Transverse colon (tissue), 4 donors: ENCODE data around the gene PTPRD. TPM values are rescaled to one million over a fixed set of nuclear protein-coding genes. Genes with fewer than 3 reads are reported as not detected.

Experiments
- DNase-seq: peaks from one replicate; pipeline ENCODE4 v3.0.0-alpha.2; 2019
- H3K27ac ChIP-seq, 4 donors: fragments of 200-600 bp; sonication (generic); 2 replicates each; pipeline ENCODE4 v1.5.1; 2016 to 2018; ENCODE audit warnings: inconsistent platforms in 4 of 4
- H3K27me3 ChIP-seq: fragments of 200-600 bp; sonication (generic); 2 replicates; pipeline ENCODE4 v1.5.1; 2017; ENCODE audit warnings: inconsistent platforms
- H3K36me3 ChIP-seq, 4 donors: fragments of 200-600 bp; sonication (generic); 2 replicates each; pipeline ENCODE4 v1.5.1; 2017 to 2019; ENCODE audit warnings: inconsistent platforms in 4 of 4
- H3K4me1 ChIP-seq, 4 donors: fragments of 200-600 bp; sonication (generic); 2 replicates each; pipeline ENCODE4 v1.5.1; 2017 to 2020; ENCODE audit warnings: inconsistent platforms in 4 of 4
- H3K4me3 ChIP-seq, 4 donors: fragments of 200-600 bp; sonication (generic); 1 replicate in 1 of 4; 2 replicates in 3 of 4; pipeline versions ENCODE4 v1.5.1 to v1.6.1; 2017 to 2019; ENCODE audit warnings: inconsistent platforms in 4 of 4
- H3K9me3 ChIP-seq, 2 donors: fragments of 200-600 bp; sonication (generic); 2 replicates each; pipeline ENCODE4 v1.5.1; 2017 to 2019; ENCODE audit warnings: inconsistent platforms in 2 of 2
- EP300 ChIP-seq: sonication (generic); formaldehyde crosslinking; IDR thresholded peaks from one replicate; pipeline ENCODE4 v1.6.1; 2017; ENCODE audit warnings: antibody characterized with exemption, low read depth
- POLR2A ChIP-seq: fragments of 450-650 bp; IDR thresholded peaks from one replicate; pipeline ENCODE4 v1.6.1; 2016; ENCODE audit warnings: antibody characterized with exemption, mild to moderate bottlenecking, moderate library complexity
- POLR2AphosphoS5 ChIP-seq, 3 donors: sonication (generic); formaldehyde crosslinking; IDR thresholded peaks; one replicate each; pipeline ENCODE4 v1.6.1; 2016; ENCODE audit warnings: antibody characterized with exemption in 3 of 3
- WGBS, 2 donors: methylation state at CpG; one replicate each; pipeline ENCODE4 v1.1.5; 2018; ENCODE audit warnings: low coverage in 1 of 2; 5-methylcytosine and 5-hydroxymethylcytosine counted together
- in situ Hi-C, 4 donors: fragments of 200-750 bp; cut with MboI; loops; one replicate each; pipeline versions ENCODE4 v1.15.0 to v1.15.1; 2017; ENCODE audit warnings: low sequenced_read_pairs in 3 of 4, low pct_ligation_motif_present in 1 of 4, low pct_unique_long_range_greater_than_20kb in 1 of 4
- intact Hi-C: fragments of 100-400 bp; cut with DNase I; formaldehyde crosslinking; loops from one replicate; pipeline ENCODE4 v1.15.1; 2023; ENCODE audit warnings: low total_unique reads
- total RNA-seq, 4 donors: library from RNA; depleted of rRNA; stranded (reverse); fragments of >200 nt; gene quantifications; one replicate each; pipeline ENCODE4 v1.1.0, GENCODE V29; 2016
- TF ChIP-seq, protein P1 (sequence below), 5 experiments: fragments of 200-600 bp in 3 of 5; fragments of 450-650 bp in 2 of 5; sonication (generic) in 3 of 5; IDR thresholded peaks; 1 replicate in 2 of 5; 2 replicates in 3 of 5; pipeline ENCODE4 v1.5.1; 2016 to 2017; ENCODE audit warnings: antibody characterized with exemption in 5 of 5, inconsistent platforms in 3 of 5, mild to moderate bottlenecking in 2 of 5, moderate library complexity in 1 of 5

Gene PTPRD
- total RNA-seq, 4 donors from 2014 or later: 43.0 to 115 (median 79.1) TPM

DNA sequence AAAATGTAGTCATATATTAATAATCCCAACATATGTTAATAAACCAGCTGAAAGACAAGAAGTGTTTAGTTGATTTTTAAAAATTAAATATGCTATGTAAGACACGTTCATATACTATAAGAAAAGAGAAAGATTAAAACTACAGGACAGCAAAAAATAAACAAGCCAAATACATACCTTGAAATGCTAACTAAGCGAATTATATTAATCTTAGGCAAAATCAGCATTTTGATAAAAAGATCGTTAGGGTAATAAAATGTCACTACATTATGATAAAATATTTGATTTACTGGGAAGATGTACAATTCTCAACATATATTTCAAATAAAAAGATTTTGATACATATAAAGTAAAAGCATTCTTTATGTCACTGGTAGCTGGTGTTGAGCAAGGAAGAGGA lies 938.3 kb downstream of the PTPRD start:
- no peak for DNase-seq
- Histone ChIP-seq H3K4me3 (no peak overlapping the region), H3K9me3 (no peaks in the 10 kb centered on the region), H3K27ac (no peak overlapping the region), H3K27me3 (no peaks in the 10 kb centered on the region), H3K36me3 (no peaks in the 10 kb centered on the region), H3K4me1 (no peaks in the 10 kb centered on the region)
- TF ChIP-seq POLR2A: no peak
- TF ChIP-seq, protein P1, sequence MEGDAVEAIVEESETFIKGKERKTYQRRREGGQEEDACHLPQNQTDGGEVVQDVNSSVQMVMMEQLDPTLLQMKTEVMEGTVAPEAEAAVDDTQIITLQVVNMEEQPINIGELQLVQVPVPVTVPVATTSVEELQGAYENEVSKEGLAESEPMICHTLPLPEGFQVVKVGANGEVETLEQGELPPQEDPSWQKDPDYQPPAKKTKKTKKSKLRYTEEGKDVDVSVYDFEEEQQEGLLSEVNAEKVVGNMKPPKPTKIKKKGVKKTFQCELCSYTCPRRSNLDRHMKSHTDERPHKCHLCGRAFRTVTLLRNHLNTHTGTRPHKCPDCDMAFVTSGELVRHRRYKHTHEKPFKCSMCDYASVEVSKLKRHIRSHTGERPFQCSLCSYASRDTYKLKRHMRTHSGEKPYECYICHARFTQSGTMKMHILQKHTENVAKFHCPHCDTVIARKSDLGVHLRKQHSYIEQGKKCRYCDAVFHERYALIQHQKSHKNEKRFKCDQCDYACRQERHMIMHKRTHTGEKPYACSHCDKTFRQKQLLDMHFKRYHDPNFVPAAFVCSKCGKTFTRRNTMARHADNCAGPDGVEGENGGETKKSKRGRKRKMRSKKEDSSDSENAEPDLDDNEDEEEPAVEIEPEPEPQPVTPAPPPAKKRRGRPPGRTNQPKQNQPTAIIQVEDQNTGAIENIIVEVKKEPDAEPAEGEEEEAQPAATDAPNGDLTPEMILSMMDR (IDR thresholded peaks at IDR 0.05): no peak
- TF ChIP-seq EP300: no peak
- no peak for TF ChIP-seq POLR2AphosphoS5 (IDR thresholded peaks at IDR 0.05)
- in situ Hi-C loops (no loop called here), intact Hi-C loops (no loop called here)
- 71 to 81% methylated on average over 3 of the region's 3 CpGs for WGBS, 2 donors

DNA sequence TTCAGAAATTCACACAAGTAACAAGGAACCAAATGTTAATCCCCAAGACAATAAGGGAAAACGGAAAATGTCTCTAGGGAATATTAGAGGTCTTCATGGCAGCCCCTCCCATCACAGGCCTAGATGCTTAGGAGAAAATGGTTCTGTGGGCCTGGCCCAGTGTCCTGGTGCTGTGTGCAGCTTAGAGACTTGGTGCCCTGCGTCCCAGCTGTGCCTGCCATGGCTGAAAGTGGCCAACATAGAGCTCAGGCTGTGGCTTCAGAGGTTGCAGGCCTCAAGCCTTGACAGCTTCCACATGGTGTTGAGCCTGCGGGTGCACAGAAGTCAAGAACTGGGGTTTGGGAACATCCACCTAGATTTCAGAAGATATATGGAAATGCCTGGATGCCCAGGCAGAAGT lies 942.3 kb downstream of the PTPRD start:
- Histone ChIP-seq H3K36me3 (no peaks in the 10 kb centered on the region), H3K27me3 (no peaks in the 10 kb centered on the region), H3K4me1 (no peaks in the 10 kb centered on the region), H3K27ac (no peak overlapping the region), H3K9me3 (no peaks in the 10 kb centered on the region), H3K4me3 (no peak overlapping the region)
- intact Hi-C loops: no loop called here
- TF ChIP-seq POLR2A (no peak), POLR2AphosphoS5 (IDR thresholded peaks at IDR 0.05) (no peak), EP300 (no peak)
- TF ChIP-seq, protein P1 (IDR thresholded peaks at IDR 0.05): no peak
- no peak for DNase-seq
- in situ Hi-C loops: no loop called here
- 75% methylated on average over 1 to 3 of the region's 3 CpGs for WGBS, 2 donors

DNA sequence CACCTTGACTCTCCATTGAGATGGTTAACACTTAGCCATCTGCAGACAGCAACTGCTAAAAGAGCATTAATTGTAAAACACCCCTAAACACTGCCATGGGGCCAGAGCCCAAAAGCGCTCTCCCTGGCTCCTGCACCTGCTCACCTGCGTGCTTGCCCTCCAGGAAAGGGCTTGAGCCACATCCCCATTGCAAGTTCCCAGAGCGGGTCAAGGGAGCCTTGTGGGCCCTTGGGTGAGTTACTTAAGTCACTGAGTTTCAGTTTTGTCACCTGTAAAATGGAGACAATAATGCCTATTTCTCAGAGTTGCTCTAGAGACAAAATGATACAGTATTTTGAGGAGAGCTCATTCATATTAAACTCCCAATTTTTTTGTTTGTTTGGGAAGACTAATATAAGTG lies 967.8 kb downstream of the PTPRD start:
- in situ Hi-C loops (no loop called here), intact Hi-C loops (no loop called here)
- Histone ChIP-seq H3K9me3 (no peaks in the 10 kb centered on the region), H3K4me1 (no peaks in the 10 kb centered on the region), H3K27ac (no peak overlapping the region), H3K36me3 (no peaks in the 10 kb centered on the region), H3K4me3 (no peak overlapping the region), H3K27me3 (no peaks in the 10 kb centered on the region)
- WGBS, 2 donors: 77 to 78% methylated on average over 1 to 3 of the region's 3 CpGs
- DNase-seq: no peak
- TF ChIP-seq EP300 (no peak), POLR2A (no peak), POLR2AphosphoS5 (IDR thresholded peaks at IDR 0.05) (no peak)
- TF ChIP-seq, protein P1 (IDR thresholded peaks at IDR 0.05): no peak

DNA sequence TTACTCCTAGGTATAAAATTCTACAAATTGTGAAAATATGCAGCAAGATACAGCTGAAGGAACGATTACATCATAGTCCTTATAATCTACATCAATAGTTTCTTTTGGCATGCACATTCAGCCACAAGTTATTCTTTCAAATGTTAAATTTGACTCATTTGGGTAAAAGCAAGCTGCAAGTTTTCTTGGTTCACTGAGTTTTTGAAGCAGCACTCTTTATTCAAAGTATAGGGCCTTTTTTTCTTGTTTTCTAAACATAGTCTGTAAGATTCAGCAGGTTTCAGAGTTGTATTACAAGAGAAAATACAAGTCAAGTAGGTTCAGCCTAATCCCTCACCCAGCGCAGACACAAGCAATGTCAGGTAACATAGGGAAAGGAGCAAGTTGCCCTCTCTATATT lies 981.5 kb downstream of the PTPRD start:
- Histone ChIP-seq H3K27me3 (no peaks in the 10 kb centered on the region), H3K9me3 (no peaks in the 10 kb centered on the region), H3K4me1 (no peaks in the 10 kb centered on the region), H3K27ac (no peak overlapping the region), H3K36me3 (no peaks in the 10 kb centered on the region), H3K4me3 (no peak overlapping the region)
- DNase-seq: no peak
- in situ Hi-C loops: no loop called here
- 66 to 75% methylated on average over 2 of the region's 2 CpGs for WGBS, 2 donors
- TF ChIP-seq POLR2AphosphoS5 (IDR thresholded peaks at IDR 0.05) (no peak), POLR2A (no peak)
- intact Hi-C loops: no loop called here

DNA sequence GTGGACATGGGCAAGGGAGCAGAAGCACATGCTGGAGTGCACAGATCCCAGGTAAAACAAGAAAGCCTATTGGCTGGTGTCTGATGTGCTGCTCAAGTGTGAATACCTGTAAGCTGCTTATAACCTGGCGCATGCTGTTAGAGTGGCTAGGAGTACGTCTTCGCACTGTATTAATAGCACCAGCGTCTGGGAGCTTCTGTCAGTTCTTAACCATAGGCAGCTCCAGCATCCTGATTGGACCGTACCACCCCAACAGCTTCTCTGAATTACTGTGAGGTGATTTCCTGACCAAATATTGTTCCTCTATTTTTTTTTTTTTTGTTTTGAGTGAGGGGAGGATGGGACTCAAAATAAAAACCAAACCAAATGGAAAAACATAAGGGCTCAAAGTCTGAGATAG lies 987.6 kb downstream of the PTPRD start:
- Histone ChIP-seq H3K36me3 (no peaks in the 10 kb centered on the region), H3K4me1 (no peaks in the 10 kb centered on the region), H3K27me3 (no peaks in the 10 kb centered on the region), H3K4me3 (no peak overlapping the region), H3K27ac (no peak overlapping the region), H3K9me3 (no peaks in the 10 kb centered on the region)
- intact Hi-C loops: no loop called here
- 70% methylated on average over 5 of the region's 5 CpGs; no CpG with 5 or more reads in 1 of the 2 donors for WGBS, 2 donors
- in situ Hi-C loops: no loop called here
- no peak for TF ChIP-seq EP300
- no peak for TF ChIP-seq POLR2AphosphoS5 (IDR thresholded peaks at IDR 0.05)
- TF ChIP-seq, protein P1 (IDR thresholded peaks at IDR 0.05): no peak
- TF ChIP-seq POLR2A: no peak
- no peak for DNase-seq
